ENCODE measurements around the gene JADE3. TPM values are rescaled to one million over a fixed set of nuclear protein-coding genes. Genes with fewer than 3 reads are reported as not detected.

JADE3 gene
- total RNA-seq, 4 donors from 2014 or later = 3.4 to 6.3 (median 4.2) TPM

GRCh38 chrX:46913667-46914066 is 1.4 kb downstream of the JADE3 start:
- no peak for TF ChIP-seq POLR2A (IDR thresholded peaks at IDR 0.05)
- TF ChIP-seq, protein P1, sequence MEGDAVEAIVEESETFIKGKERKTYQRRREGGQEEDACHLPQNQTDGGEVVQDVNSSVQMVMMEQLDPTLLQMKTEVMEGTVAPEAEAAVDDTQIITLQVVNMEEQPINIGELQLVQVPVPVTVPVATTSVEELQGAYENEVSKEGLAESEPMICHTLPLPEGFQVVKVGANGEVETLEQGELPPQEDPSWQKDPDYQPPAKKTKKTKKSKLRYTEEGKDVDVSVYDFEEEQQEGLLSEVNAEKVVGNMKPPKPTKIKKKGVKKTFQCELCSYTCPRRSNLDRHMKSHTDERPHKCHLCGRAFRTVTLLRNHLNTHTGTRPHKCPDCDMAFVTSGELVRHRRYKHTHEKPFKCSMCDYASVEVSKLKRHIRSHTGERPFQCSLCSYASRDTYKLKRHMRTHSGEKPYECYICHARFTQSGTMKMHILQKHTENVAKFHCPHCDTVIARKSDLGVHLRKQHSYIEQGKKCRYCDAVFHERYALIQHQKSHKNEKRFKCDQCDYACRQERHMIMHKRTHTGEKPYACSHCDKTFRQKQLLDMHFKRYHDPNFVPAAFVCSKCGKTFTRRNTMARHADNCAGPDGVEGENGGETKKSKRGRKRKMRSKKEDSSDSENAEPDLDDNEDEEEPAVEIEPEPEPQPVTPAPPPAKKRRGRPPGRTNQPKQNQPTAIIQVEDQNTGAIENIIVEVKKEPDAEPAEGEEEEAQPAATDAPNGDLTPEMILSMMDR (IDR thresholded peaks at IDR 0.05) = no peak
- H3K9me3 ChIP-seq = no peaks in the 10 kb centered on the region
- H3K27me3 ChIP-seq = peaks cover 0 to under 1% (median 0%) of the 10 kb centered on the region in 4 donors
- H3K27ac ChIP-seq = peak overlapping the region in 3 of 4 donors; percentile 73 to 82 (median 73)
- 20 to 26% methylated on average over 1 to 14 of the region's 14 CpGs for WGBS, 2 donors
- no peaks in the 10 kb centered on the region for H3K36me3 ChIP-seq
- peak overlapping the region; percentile 66 to 78 (median 76) for H3K4me3 ChIP-seq
- DNase-seq = no peak
- intact Hi-C loops (cut with DNase I) = no loop called here
- peaks cover 0 to 12% (median 0%) of the 10 kb centered on the region in 3 donors for H3K4me1 ChIP-seq

- no peak for DNase-seq
- Histone ChIP-seq H3K4me3 (no peak overlapping the region), H3K9me3 (peaks cover 0 to 6% (median 0%) of the 10 kb centered on the region in 3 donors), H3K27me3 (peaks cover 0 to 4% (median 0%) of the 10 kb centered on the region in 4 donors), H3K4me1 (peaks cover 0 to 12% (median 0%) of the 10 kb centered on the region in 3 donors), H3K27ac (no peak overlapping the region), H3K36me3 (no peaks in the 10 kb centered on the region)
- intact Hi-C loops (cut with DNase I) = no loop called here
- WGBS, 2 donors = 66 to 85% methylated on average over 2 of the region's 2 CpGs
- TF ChIP-seq, protein P1 (IDR thresholded peaks at IDR 0.05) = no peak
- no peak for TF ChIP-seq POLR2A (IDR thresholded peaks at IDR 0.05)
Observed at GRCh38 chrX:46916273-46916672, 4.1 kb downstream of the JADE3 start.

GRCh38 chrX:46917622-46918021 is 5.4 kb downstream of the JADE3 start:
- H3K4me3 ChIP-seq = no peak overlapping the region
- H3K36me3 ChIP-seq = no peaks in the 10 kb centered on the region
- peaks cover 0 to 6% (median 0%) of the 10 kb centered on the region in 3 donors for H3K9me3 ChIP-seq
- no peak for TF ChIP-seq POLR2A (IDR thresholded peaks at IDR 0.05)
- TF ChIP-seq, protein P1 (IDR thresholded peaks at IDR 0.05) = no peak
- DNase-seq = no peak
- H3K27me3 ChIP-seq = peaks cover 0 to 4% (median 0%) of the 10 kb centered on the region in 4 donors
- intact Hi-C loops (cut with DNase I) = no loop called here
- no peak overlapping the region for H3K27ac ChIP-seq
- H3K4me1 ChIP-seq = peaks cover 0 to 12% (median 0%) of the 10 kb centered on the region in 3 donors
- WGBS, 2 donors = 89 to 100% methylated on average over 1 of the region's 1 CpG

DNA sequence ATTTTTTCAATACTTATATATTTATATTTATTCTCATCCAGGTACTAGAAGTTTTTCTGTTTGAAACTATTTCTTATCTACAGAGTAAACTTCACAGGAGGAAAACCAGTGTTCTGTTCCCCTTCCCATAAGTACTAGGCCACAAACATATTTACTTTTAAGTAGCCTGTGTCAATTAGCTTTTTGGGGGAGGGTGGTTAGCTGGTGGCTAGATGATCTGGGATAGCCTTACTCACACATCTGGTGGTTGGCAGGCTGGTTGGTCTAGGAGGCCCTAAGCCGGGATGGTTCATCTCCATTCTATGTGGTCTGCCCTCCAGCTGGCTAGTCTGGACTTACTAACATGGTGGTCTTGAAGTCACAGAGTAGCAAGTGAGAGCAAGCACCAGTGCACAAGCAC is 6.2 kb downstream of the JADE3 start:
- no peak for TF ChIP-seq POLR2A (IDR thresholded peaks at IDR 0.05)
- TF ChIP-seq, protein P1 (IDR thresholded peaks at IDR 0.05) = no peak
- DNase-seq = no peak
- Histone ChIP-seq H3K4me1 (peaks cover 0 to 11% (median 0%) of the 10 kb centered on the region in 3 donors), H3K4me3 (no peak overlapping the region), H3K9me3 (peaks cover 0 to 6% (median 0%) of the 10 kb centered on the region in 3 donors), H3K36me3 (no peaks in the 10 kb centered on the region), H3K27ac (no peak overlapping the region), H3K27me3 (peaks cover 0 to 4% (median 0%) of the 10 kb centered on the region in 4 donors)
- WGBS, 2 donors = 100% methylated on average over 1 of the region's 1 CpG; no CpG with 5 or more reads in 1 of the 2 donors
- intact Hi-C loops (cut with DNase I) = no loop called here

GRCh38 chrX:46920235-46920634 is 8.0 kb downstream of the JADE3 start:
- Histone ChIP-seq H3K36me3 (no peaks in the 10 kb centered on the region), H3K27ac (no peak overlapping the region), H3K4me1 (no peaks in the 10 kb centered on the region), H3K4me3 (no peak overlapping the region), H3K27me3 (peaks cover 0 to 4% (median 0%) of the 10 kb centered on the region in 4 donors), H3K9me3 (peaks cover 0 to 6% (median 0%) of the 10 kb centered on the region in 3 donors)
- no peak for DNase-seq
- intact Hi-C loops (cut with DNase I) = no loop called here
- TF ChIP-seq POLR2A (IDR thresholded peaks at IDR 0.05) = no peak
- TF ChIP-seq, protein P1 (IDR thresholded peaks at IDR 0.05) = no peak
- 58 to 60% methylated on average over 3 to 4 of the region's 4 CpGs for WGBS, 2 donors

Measured in esophagus squamous epithelium (tissue), 5 donors.